Inflammatory macrophage treated with lipopolysaccharide for 1 hour (primary cell): ENCODE data around the gene TSPAN5.

Experiments used
- DNase-seq, 2 donors: peaks; one replicate each; pipeline ENCODE4 v3.0.0-alpha.2; 2020 to 2022

Gene TSPAN5

DNA sequence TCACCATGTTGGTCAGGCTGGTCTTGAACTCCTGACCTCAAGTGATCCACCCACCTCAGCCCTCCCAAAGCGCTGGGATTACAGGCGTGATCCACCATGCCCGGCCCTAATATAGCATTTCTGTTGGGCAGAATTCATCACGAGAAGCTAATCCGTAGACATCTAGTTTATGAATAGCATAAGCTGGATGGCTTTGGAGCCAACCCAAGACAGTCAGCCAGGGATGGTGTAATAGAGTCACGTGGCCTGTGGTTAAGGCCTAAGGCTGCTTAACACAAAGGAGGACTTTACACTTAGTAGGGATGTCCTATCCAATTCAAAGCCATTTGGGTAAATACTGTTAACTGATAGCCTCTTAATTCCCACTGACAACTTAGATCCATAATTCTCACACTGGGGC lies 223.6 kb downstream of the TSPAN5 start:
- no peak for DNase-seq

GRCh38 chr4:98433691-98434090 lies 224.7 kb downstream of the TSPAN5 start:
- no peak for DNase-seq

GRCh38 chr4:98430708-98431403 lies 227.6 kb downstream of the TSPAN5 start:
- no peak for DNase-seq

DNA sequence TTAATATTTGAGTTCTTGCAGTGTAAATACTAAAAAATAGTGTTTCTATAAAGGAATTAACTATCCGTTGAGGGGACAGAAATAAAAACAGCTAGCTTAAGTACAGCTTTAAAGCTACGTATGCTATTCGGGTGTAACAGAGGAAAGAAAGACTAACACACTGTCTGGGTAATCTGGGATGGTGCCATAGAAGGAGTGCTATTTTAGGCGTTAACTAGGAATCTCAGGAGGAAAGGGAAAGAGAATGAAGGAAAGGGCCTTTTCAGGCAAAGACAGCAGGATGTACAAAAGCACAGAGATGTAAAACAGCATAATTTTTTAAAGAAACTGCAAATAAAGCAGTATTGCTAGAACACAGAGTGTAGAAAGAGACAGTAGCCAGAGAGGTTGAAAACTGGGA lies 235.4 kb downstream of the TSPAN5 start:
- DNase-seq: no peak

DNA sequence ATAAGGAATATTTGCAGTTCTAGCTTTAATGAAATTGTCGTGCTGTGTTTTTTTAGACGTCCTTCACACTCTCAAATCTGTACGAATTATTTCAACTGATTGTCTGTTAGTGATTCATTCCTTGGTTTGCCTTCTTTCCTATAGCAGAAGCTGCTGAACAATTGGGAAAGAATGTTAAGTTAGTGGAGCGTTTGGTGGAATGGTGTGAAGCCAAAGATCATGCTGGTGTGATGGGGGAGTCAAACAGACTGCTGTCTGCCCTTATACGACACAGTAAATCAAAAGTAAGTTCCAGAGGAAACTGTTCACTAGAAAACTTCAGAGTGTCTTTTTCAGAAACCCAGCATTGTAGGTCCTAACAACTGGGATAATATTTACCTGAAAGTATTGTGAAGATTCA lies 237.3 kb downstream of the TSPAN5 start:
- DNase-seq: no peak
